ENCODE measurements around the gene SERPINE1. TPM values are rescaled to one million over a fixed set of nuclear protein-coding genes. Genes with fewer than 3 reads are reported as not detected.

SERPINE1 gene
- total RNA-seq, 1 experiment from 2014 or later = 238 TPM

DNA sequence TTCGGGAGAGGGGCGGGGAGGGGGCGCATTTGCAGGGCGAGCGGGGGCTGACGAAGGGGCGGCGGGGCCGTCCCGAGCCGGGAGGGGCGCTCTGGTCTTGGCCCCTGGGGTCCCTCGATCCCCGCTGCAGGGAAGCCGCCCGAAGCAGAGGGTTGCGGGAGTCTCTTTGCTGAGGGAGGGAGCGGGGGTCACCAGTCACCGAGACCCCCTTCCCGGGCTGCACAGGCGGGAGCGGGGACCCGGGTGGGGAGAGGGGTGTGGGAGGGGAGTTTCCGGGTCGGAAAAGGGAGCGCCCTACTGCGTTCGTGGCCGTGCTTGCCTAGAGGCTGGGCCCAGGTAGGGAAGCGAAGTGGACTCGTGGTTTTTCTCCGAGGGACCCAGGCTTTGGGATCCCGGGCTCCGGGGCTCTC lies 27.8 kb downstream of the SERPINE1 start:
- DNase-seq (ENCODE audit: low read depth) = no peak

DNA sequence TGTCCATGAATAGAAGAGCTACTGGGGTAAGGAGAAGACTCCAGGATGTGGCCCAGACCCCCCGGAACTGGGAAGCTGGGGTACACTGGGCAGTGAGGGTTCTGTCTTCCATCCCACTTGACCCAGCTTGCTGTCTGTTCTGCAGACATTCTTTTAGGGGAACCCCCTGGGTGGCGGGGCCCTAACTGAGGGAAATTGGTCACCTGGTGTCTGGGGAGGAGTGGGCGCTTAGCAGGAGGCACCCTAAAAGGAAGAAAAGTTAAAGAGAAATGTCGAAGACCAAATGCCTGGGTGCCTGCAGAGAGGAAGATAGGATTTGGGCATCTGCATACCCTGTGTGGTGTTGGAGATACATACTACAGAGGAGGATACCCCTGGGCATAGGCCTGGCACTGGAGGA lies 28.4 kb downstream of the SERPINE1 start:
- DNase-seq (ENCODE audit: low read depth) = no peak

DNA sequence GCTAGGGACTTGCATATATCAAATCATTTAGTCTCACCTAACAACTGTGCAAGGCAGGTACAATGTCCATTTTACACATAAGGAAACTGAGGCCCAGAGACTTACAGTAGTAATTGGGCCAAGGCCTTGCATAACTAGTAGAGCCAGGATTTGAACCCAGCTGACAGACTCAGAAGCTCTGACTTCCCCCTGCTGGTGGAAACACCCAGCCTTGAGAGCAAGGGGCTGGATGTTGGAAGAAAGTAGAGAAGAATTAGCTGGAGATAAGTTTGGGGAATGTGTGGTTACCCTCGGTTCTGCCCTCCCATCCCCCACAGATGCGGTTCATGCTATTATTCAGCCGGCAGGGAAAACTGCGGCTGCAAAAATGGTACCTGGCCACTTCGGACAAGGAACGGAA lies 29.4 kb downstream of the SERPINE1 start:
- no peak for DNase-seq (ENCODE audit: low read depth)

DNA sequence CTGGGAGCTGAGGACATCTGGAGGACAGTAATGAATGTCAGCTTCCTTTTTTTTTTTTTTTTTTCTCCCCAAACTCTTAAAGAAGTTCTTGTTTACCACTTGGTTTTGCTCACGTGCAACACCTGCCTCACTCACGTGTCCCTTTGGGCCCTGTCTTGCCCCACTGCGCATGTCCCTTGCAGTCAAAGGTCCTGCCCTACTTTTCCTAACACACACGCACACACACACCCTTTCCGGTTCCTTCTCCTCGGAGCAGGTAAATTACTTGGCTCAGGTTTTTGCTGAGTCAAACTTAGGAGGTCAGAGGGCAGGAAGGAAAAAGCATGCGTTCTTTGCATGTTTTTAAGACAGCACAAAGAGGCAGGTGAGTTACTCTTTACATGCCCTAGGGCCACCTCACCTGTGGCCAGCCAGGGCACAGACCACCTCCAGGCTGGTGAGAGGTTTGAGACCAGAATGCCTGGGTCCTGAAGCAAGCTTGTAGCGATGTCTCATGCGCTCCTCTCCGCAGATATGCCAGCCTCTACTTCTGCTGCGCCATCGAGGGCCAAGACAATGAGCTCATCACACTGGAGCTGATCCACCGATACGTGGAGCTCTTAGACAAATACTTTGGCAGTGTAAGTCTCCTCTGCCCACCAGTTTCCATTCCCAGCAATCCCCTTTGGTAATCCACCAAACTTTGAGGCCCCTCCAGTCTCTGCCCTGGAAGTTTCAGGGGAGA lies 30.1 kb downstream of the SERPINE1 start:
- no peak for DNase-seq (ENCODE audit: low read depth)

DNA sequence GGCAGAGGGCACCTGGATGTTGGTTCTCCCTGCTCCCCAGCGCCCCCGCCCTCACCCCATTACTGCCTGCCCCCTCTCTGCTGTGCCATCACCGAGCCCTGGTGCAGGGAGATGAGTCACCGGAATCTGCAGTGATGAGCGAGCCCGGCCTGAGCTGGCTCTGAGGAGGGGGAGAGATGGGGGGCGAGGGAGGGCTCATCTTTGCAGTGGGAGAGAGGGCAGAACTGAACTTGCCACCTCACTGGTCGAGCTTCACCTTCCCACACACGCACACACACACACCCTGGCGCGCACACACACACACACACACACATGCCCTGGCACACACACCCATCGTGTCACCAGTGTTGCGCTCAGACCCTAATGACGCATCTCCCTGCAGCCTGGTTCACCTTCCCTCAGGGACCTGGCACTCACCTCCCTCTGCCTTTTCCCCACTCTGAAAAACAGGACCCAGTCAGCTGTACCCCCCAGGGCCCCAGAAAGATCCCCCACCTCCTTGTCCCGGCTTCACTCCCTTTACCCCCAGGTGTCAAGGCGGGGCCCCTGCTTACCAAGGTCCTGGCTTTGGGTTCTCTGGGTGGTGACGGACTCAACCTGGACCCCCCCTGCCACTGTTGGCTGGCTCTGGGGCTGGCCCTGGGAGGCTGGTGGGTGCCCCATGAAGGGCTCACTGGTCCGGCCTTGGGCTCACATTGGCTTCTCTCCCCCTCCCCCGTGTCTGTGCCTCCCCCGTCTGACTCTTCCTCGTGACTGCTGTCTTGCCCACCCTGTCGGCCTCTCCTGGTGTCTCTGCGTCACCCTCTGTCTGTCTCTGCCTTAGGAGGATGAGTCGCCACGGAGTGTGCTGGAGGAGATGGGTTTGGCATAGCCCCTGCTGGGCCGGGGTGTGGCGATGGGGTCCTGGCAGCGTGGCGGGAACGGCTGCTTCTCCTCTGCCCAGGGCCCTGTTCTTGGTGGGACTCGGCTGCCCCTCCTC lies 33.1 kb downstream of the SERPINE1 start:
- no peak for DNase-seq (ENCODE audit: low read depth)

DNA sequence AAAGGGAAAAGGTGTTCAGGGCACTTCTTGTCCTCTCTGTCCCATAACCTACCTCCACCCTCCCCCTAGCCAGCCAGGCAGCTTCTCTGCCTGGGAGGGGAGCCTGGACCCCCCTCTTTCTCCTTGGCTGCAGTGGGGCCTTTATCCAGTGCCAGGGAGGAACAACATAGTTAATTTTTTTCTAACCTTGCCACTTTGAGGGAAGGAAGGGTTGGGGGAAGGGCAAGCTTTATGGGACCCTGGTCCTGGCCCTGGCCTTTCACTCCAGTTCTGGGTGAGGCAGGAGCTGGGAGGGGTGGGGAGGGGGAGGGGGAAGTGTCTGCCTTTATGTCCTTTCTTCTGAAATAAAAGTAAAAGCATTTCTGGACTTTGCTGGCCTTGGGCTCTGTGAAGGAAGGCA lies 34.0 kb downstream of the SERPINE1 start:
- no peak for DNase-seq (ENCODE audit: low read depth)

DNA sequence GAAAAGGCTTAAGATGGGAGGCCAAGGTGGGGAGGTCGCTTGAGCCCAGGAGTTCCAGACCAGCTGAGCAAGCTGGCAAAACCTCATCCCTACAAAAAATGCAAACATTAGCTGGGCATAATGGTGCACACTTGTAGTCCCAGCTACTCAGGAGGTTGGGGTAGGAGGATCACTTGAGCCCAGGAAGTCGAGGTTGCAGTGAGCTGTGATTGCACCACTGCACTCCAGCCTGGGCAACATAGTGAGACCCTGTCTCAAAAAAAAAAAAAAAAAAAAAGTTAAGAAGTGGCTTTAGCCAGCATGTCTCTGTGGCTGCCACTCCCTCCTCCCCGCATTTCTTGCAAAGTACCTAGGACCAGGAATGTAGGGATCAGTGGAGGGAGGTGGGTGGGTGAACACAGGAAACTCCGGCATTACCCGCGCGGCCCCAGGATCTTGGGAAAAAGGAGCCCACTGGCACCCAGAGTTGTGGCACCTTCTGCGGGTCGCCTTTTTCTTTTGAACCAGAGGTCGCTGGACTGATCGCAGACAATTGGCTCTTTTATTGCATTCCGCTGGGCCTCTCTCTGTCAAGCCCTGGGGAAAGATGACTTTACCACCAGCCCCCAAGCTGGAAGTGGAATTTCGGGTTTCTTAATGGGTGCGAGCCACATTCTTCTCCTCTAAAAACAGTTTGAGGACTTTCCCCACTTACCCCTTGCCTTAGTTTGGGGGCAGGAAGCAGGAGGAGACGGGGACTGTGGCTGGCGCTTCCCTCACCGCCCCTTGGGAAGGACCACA lies 35.0 kb downstream of the SERPINE1 start:
- DNase-seq (ENCODE audit: low read depth) = no peak

DNA sequence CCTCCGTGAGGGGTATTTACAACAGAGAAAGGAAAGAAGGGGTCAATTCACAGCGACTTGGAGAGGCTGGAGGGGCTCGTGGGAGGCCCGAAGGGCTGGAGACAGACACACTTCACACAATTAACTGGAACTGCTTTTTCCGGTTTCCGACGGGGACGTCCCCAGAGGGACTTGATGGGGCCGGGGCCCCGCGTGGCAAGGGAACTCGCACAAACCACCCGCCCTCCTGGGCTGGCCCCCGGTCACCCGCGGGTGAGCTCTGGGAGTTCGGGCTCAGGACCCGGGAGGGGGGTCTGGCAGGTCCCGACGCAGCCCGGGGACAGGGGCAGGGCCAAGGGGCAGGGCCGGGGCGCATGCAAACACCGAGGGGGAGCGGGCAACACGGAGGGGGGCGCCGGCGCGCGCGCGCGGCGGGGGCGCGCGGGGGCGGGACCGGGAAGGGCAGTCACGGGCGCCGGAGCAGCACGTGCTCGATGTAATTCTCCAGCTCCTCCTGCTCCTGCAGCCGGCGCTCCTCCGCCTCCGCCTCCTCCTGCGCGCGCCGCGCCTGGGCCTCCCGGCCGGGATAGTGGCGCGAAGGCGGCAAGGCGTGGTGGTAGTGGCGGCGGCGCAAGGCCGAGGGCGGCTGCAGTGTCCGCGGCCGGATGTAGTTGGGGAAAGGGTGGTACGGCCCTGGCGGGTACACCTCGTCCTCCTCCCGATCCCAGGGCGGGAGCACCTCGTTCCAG lies 35.8 kb downstream of the SERPINE1 start:
- peak; percentile 59 for DNase-seq (ENCODE audit: low read depth)

DNA sequence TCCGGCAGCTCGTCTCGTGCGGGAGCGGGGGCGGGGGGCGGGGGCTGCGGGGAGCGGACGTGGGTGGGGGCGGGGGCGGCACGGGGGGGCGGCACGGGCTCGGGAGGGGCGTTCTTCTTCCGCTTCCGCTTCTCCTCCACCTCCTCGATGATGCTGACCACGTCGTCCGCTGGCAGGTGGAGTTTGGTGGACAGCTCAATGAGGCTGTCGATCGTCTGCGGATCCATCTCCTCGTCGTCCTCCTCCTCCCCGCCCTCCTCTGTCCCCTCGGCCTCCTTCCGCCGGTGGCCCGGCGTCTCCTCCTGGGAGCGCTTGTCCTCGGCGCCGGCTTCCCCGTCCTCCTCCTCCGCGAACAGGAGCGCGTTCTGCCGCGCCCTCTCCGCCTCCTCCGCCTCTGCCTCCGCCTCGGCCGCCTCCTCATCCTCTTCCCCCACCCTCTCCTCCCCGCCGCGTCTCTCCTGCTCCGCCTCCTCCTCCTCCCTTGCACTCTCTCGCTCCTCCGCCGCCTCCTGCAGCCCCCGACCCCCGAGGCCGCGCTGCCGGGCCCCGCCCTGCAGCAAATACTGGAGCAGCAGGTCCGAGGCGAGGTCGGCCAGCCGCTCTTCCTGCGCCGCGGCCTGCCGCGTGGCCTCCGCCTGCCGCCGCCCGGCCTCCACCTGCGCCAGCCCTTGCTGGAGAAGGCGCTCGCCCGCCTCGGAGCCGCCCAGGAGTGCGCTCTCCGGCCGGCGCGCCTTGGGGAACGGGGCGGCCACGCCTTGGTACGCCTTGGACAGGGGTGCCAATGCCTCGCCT lies 36.6 kb downstream of the SERPINE1 start:
- no peak for DNase-seq (ENCODE audit: low read depth)

DNA sequence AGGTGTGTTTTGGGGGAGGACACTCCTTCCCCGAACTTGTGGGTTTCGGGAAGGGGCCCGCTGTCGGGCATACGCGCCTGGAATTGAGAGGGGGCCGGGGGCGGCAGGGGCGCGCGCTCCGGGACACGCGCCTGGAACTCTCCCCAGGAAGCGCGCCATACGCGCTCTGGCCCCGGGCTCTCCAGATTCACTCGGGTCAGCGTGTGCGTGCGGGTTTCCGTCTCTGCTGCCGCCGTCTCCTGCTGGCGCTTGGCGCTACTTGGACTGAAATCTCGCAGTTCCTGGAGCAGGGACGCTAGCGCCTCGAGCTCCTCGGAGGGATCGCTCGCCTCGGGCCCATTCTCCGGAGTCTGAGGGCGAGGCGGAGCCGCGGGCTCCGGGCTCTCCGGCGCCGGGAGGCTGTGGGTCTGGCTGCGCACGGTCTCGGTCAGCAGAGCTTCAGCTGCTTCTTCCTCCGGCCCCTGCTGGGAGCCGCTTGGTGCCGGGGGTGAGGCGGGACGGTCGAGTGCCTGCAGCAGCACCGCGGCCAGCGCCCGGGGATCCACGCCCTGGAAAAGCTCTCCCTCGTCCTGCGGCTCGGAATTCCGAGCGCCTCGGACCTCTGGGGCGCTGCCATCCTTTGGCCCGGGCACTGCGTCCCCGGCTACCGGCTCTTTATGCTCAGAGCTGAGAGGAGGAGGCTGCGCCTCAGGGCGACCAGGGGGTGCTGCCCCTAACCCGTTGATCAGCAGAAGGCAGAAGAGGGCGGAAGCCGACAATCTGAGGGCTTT lies 37.4 kb downstream of the SERPINE1 start:
- peak; percentile 64 for DNase-seq (ENCODE audit: low read depth)

DNA sequence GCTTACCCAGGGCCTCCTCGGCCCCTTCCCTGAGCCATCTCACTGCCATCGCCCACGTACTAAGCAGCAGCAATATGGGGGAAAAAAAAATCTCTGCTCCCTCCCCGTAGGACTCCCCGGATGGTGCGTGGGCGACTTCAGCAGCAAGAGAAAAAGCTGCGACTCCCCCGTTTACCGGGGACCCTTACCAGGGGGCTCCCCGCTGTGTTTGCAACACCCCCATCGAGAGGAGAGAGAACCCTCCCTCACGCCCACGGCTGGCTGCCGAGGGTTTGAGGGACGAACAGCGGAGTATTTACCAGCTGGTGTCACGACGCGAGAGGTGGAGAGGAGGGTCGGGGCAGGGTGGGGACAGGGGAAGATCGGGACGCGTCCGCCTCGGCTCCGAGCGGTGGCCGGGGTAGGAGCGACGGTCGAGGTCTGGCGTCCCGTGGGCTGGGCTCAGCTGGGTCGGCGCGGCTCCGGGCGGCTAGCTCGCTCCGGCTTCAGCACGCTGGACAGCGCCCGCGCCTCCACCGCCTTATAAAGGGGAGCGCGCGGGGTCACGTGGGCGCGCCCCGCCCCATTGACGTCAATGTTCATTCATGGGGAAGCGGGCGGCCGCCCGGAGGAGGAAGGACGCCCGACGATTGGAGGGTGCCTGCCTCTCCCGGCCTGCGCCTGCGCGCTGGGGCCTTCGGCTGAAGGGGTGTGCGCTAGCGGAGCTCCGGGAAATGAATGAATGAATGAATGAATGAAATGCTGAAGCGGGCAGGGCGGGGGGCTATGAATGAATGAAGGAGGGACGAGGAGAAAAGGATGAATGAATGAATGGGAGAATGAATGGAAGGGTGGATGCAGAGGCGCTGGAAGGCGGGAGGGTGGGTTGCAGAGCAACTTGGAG lies 38.4 kb downstream of the SERPINE1 start, which contains the start of gene VGF:
Gene VGF, minus strand, starts transcription at position 495 of the 883 bp plus-strand sequence. CDS start 726 bp downstream, outside the sequence.
- DNase-seq (ENCODE audit: low read depth) = peak; percentile 92

DNA sequence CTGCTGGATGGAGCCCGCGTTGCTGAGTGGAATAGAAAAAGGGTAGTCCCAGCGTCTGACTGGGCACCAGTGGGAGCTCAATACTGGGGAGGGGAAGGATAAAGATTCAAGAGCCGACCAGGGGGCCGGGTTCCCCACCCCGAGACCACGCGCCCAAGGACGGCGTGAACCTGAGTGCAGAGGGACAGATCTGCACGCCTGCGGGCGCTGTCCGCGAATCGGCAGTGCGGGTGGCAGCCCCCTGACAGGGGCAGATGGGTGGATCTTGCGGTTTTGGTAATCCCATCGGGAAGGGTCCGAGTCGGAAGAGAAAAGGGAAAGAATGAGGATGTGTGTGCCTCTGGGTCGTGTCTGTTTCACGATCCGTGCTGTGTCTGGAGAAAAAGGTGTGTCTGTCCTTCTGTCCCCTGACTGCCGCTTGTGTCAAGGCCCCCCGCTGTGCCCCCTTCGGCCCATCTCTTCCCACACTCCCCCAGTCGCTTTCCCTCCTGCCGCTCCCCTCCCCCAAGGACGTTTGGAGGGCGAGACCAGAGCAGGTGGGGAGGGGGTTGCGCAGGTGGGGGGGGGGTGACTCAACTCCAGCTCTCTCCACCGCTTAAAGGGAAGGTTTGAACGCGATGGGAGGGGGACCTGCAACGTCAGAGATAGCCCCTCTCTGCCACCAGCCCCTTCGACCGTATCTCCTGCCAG lies 39.2 kb downstream of the SERPINE1 start:
- DNase-seq (ENCODE audit: low read depth) = no peak

DNA sequence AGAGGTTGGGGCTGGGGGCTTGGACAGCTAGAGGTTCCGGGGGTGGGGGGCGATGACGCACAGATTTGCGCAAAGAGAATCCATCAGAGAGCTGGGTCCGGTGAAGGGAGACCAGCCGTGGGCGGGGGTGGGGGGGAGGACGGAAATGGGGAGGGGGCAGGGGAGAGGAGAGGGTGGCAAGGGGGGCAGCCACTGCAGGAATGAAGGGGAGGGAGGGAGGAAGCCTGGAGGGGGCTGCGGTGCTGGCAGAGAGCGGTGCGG lies 39.7 kb downstream of the SERPINE1 start:
- DNase-seq (ENCODE audit: low read depth) = no peak

DNA sequence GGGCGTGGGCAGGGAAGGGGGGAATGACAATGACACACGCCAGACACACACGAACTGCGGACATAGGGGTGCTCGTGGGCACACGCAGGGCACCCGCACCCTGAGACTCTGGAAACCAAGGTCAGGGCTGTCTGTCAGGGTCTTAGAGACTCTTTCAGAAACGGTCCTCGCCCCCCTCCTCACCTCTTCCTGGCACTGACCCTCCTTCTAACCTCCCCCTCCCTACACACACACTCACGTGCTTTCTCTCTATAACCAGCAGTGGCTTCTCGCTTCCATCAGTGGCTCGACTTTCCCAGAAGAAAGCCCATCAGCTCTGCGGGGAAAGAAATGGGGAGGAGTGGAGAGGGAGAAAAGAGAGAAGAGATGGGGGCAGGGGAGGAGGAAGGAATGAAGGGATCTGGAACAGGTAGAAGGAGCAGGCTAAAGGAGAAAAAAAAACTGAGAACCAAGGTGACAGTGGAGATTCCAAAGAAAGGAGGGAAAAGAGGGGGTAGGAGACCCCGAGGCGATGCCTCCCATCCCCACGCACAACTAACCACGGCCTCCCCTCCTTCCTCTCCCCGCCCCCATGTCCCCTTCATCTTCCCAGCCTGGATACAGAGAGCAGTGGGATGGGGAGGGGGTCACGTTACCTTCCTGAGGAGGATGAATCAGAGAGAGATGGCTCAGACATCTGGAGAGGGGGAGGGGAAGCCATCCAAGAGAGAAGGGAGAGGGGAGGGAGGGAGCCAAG lies 40.2 kb downstream of the SERPINE1 start:
- DNase-seq (ENCODE audit: low read depth) = no peak

DNA sequence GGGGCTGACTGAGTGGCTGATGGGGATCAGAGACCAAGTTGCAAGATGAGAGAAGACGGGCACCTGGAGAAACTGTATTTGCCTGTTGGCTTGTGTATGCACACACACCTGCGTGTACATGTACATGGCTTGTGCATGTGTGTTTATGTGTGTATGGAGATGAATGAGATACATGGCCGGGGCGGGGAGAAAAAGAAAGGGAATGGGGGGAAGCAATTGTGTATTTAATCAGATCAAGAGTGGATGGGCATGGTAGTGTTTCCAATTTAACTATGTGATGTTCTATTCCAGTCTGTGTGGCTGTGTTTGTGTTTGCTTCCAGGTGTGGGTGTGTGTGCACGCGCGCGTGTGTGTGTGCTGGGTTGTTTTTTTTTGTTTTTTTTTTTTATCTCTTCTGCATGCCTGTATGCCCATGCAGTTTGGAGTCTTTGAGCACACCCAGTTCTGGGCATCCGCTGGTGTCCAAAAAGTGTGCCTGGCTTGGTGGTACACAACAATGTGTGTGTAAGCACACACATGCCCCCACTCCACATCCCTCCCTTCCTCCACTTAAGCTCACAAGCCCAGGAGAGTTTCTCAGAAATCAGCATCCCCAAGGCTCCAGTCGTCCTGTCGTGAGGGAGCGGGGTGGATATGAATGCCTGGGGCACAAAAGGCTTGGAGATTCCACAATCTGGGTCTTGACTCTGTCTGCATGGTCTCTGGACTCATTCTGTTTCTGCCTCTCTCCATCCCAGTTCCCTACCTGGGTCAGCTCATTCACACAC lies 40.9 kb downstream of the SERPINE1 start:
- DNase-seq (ENCODE audit: low read depth) = no peak

DNA sequence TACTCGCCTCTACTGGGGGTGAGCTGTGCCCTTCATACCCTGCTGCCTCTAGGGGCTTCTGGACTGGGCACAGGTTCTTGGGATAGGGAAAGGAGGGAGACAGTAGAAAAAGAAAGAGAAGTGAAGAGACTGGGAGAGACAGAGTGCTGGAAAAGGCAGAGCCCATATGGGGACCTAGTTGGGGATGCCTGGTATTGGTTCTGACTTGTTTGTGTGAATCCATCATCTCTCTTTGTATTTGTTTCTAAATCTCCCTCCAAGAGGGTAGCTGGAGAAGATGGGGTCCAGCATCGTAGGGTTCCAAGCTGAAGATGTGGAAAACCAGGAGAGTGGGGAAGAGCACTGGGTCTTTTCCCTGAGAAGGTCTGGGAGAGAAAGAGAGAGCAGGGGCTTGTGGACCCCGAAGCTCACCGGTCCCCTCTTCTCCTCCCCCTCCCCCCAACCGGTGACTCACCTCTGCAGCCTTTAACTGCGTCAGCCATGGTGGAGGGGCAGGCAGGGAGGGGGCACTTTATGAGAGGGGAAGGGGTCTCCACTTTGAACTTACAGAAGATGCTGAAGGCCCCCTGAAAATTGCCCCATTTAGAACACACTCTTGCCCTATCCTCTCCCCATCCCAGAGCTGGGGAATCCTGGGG lies 41.6 kb downstream of the SERPINE1 start:
- DNase-seq (ENCODE audit: low read depth) = no peak
